ENCODE data around the gene SLC15A3. TPM values are rescaled to one million over a fixed set of nuclear protein-coding genes. Genes with fewer than 3 reads are reported as not detected.

Gene SLC15A3
- total RNA-seq, 4 donors from 2014 or later = 5.9 to 44.5 (median 28.7) TPM

DNA sequence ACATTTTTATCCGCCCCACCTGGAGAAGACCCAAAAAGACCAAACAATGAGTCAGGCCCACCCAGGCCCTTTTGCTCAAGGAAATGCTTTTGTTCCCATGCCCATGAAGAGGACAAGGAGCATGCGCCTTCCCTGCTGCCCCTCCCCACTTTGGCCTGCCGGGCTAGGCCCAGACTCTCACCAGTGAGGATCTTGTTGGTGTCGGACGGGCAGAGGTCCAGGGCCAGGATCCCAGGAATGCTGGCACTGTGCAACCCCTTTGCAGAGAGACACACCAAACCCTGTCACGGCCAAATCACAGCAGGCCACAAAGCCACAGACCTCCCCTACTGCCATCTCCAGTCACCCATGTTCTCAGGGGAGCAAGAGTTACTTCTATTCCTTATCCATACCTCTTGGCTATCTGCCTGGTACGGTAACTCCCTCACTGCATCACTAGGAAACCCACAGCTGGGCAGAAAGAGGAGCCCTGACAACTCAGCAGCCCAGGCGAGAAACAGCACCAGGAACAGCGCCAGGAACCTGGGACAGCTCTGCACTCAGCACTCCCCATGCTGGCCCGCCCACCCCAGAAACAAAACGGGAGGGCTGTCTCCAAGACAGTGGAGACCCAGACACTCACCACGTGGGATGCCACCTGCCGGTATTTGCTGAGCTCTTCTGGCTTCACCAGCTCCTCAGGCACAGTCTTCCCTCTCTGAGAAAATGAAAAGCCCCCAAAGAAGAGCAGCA lies 51.1 kb downstream of the SLC15A3 start:
- peak in 1 of 2 donors; percentile 17 for DNase-seq
- TF ChIP-seq, protein P1, sequence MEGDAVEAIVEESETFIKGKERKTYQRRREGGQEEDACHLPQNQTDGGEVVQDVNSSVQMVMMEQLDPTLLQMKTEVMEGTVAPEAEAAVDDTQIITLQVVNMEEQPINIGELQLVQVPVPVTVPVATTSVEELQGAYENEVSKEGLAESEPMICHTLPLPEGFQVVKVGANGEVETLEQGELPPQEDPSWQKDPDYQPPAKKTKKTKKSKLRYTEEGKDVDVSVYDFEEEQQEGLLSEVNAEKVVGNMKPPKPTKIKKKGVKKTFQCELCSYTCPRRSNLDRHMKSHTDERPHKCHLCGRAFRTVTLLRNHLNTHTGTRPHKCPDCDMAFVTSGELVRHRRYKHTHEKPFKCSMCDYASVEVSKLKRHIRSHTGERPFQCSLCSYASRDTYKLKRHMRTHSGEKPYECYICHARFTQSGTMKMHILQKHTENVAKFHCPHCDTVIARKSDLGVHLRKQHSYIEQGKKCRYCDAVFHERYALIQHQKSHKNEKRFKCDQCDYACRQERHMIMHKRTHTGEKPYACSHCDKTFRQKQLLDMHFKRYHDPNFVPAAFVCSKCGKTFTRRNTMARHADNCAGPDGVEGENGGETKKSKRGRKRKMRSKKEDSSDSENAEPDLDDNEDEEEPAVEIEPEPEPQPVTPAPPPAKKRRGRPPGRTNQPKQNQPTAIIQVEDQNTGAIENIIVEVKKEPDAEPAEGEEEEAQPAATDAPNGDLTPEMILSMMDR (IDR thresholded peaks at IDR 0.05) = no peak
- TF ChIP-seq POLR2A (IDR thresholded peaks at IDR 0.05) = no peak
- no peaks in the 10 kb centered on the region for H3K36me3 ChIP-seq
- H3K27me3 ChIP-seq = no peaks in the 10 kb centered on the region
- no peak overlapping the region for H3K27ac ChIP-seq
- H3K9me3 ChIP-seq = no peaks in the 10 kb centered on the region
- peaks cover 12 to 13% of the 10 kb centered on the region in 2 donors for H3K4me1 ChIP-seq
- H3K4me3 ChIP-seq = no peak overlapping the region
- intact Hi-C loops (cut with DNase I; ENCODE audit: low total_unique reads) = no loop called here

DNA sequence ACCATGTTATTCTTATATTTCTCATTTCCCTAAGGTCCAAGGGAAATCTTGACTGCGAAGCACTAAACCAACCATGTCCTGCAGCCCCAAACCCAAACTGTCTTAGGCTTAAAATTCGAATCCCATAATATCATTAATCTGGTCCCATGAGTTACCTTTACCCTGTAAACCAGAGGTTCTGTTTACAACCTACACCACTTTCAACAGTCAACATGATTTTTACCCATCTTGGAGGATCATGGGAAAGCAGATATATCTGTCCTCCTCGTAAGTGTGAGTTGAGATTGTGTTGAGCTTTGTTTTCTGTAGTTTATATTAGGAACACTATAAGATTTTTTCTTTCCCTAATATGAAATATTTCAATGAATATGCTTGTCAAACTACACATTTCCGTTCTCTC lies 52.0 kb downstream of the SLC15A3 start:
- H3K4me3 ChIP-seq = no peak overlapping the region
- peaks cover 5% of the 10 kb centered on the region in 2 donors for H3K4me1 ChIP-seq
- intact Hi-C loops (cut with DNase I; ENCODE audit: low total_unique reads) = no loop called here
- no peak overlapping the region for H3K27ac ChIP-seq
- TF ChIP-seq, protein P1 (IDR thresholded peaks at IDR 0.05) = no peak
- no peak for TF ChIP-seq POLR2A (IDR thresholded peaks at IDR 0.05)
- DNase-seq = no peak
- no peaks in the 10 kb centered on the region for H3K36me3 ChIP-seq
- no peaks in the 10 kb centered on the region for H3K27me3 ChIP-seq
- no peaks in the 10 kb centered on the region for H3K9me3 ChIP-seq

- Histone ChIP-seq H3K36me3 (no peaks in the 10 kb centered on the region), H3K4me1 (no peaks in the 10 kb centered on the region), H3K27ac (no peak overlapping the region), H3K27me3 (no peaks in the 10 kb centered on the region), H3K9me3 (no peaks in the 10 kb centered on the region), H3K4me3 (no peak overlapping the region)
- TF ChIP-seq, protein P1 (IDR thresholded peaks at IDR 0.05) = peak; percentile 78 to 95 (median 88)
- TF ChIP-seq POLR2A (IDR thresholded peaks at IDR 0.05) = no peak
- peak in 1 of 2 donors; percentile 34 for DNase-seq
- intact Hi-C loops (cut with DNase I; ENCODE audit: low total_unique reads) = no loop called here
Observed at GRCh38 chr11:60899046-60899936, 52.7 kb downstream of the SLC15A3 start.

GRCh38 chr11:60897496-60897895 lies 54.5 kb downstream of the SLC15A3 start:
- intact Hi-C loops (cut with DNase I; ENCODE audit: low total_unique reads) = no loop called here
- TF ChIP-seq, protein P1 (IDR thresholded peaks at IDR 0.05) = no peak
- no peak for TF ChIP-seq POLR2A (IDR thresholded peaks at IDR 0.05)
- H3K36me3 ChIP-seq = no peaks in the 10 kb centered on the region

GRCh38 chr11:60895687-60896086 lies 56.3 kb downstream of the SLC15A3 start:
- Histone ChIP-seq H3K36me3 (no peaks in the 10 kb centered on the region), H3K4me1 (no peaks in the 10 kb centered on the region), H3K27ac (no peak overlapping the region), H3K9me3 (no peaks in the 10 kb centered on the region), H3K4me3 (no peak overlapping the region), H3K27me3 (no peaks in the 10 kb centered on the region)
- no peak for DNase-seq
- TF ChIP-seq, protein P1 (IDR thresholded peaks at IDR 0.05) = no peak
- TF ChIP-seq POLR2A (IDR thresholded peaks at IDR 0.05) = no peak
- intact Hi-C loops (cut with DNase I; ENCODE audit: low total_unique reads) = no loop called here

More at GRCh38 chr11:60897496-60897895, 54.5 kb downstream of the SLC15A3 start:
- peak in 1 of 2 donors; percentile 1 for DNase-seq
- no peaks in the 10 kb centered on the region for H3K27me3 ChIP-seq
- no peaks in the 10 kb centered on the region for H3K4me1 ChIP-seq
- no peaks in the 10 kb centered on the region for H3K9me3 ChIP-seq
- no peak overlapping the region for H3K4me3 ChIP-seq
- no peak overlapping the region for H3K27ac ChIP-seq
